ENCODE results near the gene MPZL1. TPM values are rescaled to one million over a fixed set of nuclear protein-coding genes. Genes with fewer than 3 reads are reported as not detected.

MPZL1 gene
- total RNA-seq, 1 experiment from 2014 or later, result 71.7 TPM

DNA sequence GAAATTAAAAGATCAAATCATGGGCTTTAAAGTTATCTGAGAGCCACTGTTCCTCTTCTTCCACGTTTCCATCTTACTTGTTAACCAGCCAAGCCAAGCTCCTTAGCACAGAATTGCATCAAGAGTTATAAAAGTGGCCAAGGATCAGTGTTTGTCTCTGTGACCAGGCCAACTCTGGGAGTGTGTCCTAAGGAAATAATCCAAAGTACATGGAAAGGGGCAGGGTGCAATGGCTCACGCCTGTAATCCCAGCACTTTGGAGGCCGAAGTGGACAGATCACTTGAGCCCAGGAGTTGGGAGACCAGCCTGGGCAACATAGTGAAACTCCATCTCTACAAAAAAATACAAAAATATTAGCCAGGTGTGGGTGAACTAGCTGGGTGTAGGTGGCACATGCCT is 10.0 kb upstream of the MPZL1 start:
- CTCF ChIA-PET, result interaction anchor here (0.5 kb wide), 1 partner anchor 85 kb away, joined by 3 read pairs; no protein-coding TSS in a partner anchor

More for the DNA sequence above, 10.0 kb upstream of the MPZL1 start:
- DNase-seq (ENCODE audit: low spot score) (no peak), ATAC-seq (no peak)
- POLR2A ChIA-PET, result no interaction called here
- H3K4me1 Mint-ChIP-seq, result peaks cover 24% of the 10 kb centered on the region
- no peak overlapping the region for H3K27ac Mint-ChIP-seq
- H3K27me3 Mint-ChIP-seq (ENCODE audit: low read depth), result peaks cover 29% of the 10 kb centered on the region
- H3K9me3 Mint-ChIP-seq, result no peaks in the 10 kb centered on the region
- no peak overlapping the region for H3K4me3 Mint-ChIP-seq
- H3K36me3 Mint-ChIP-seq, result no peaks in the 10 kb centered on the region
- TF ChIP-seq HMGA2 (CRISPR knock-in tag; IDR thresholded peaks at IDR 0.05), result no peak
- no peak for TF ChIP-seq ZNF423 (CRISPR knock-in tag; IDR thresholded peaks at IDR 0.05)
- TF ChIP-seq ATF1 (CRISPR knock-in tag; IDR thresholded peaks at IDR 0.05), result no peak
- TF ChIP-seq, protein P1, sequence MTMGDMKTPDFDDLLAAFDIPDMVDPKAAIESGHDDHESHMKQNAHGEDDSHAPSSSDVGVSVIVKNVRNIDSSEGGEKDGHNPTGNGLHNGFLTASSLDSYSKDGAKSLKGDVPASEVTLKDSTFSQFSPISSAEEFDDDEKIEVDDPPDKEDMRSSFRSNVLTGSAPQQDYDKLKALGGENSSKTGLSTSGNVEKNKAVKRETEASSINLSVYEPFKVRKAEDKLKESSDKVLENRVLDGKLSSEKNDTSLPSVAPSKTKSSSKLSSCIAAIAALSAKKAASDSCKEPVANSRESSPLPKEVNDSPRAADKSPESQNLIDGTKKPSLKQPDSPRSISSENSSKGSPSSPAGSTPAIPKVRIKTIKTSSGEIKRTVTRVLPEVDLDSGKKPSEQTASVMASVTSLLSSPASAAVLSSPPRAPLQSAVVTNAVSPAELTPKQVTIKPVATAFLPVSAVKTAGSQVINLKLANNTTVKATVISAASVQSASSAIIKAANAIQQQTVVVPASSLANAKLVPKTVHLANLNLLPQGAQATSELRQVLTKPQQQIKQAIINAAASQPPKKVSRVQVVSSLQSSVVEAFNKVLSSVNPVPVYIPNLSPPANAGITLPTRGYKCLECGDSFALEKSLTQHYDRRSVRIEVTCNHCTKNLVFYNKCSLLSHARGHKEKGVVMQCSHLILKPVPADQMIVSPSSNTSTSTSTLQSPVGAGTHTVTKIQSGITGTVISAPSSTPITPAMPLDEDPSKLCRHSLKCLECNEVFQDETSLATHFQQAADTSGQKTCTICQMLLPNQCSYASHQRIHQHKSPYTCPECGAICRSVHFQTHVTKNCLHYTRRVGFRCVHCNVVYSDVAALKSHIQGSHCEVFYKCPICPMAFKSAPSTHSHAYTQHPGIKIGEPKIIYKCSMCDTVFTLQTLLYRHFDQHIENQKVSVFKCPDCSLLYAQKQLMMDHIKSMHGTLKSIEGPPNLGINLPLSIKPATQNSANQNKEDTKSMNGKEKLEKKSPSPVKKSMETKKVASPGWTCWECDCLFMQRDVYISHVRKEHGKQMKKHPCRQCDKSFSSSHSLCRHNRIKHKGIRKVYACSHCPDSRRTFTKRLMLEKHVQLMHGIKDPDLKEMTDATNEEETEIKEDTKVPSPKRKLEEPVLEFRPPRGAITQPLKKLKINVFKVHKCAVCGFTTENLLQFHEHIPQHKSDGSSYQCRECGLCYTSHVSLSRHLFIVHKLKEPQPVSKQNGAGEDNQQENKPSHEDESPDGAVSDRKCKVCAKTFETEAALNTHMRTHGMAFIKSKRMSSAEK (CRISPR knock-in tag; IDR thresholded peaks at IDR 0.05; ENCODE audit: borderline replicate concordance), result no peak
- TF ChIP-seq, protein P2, sequence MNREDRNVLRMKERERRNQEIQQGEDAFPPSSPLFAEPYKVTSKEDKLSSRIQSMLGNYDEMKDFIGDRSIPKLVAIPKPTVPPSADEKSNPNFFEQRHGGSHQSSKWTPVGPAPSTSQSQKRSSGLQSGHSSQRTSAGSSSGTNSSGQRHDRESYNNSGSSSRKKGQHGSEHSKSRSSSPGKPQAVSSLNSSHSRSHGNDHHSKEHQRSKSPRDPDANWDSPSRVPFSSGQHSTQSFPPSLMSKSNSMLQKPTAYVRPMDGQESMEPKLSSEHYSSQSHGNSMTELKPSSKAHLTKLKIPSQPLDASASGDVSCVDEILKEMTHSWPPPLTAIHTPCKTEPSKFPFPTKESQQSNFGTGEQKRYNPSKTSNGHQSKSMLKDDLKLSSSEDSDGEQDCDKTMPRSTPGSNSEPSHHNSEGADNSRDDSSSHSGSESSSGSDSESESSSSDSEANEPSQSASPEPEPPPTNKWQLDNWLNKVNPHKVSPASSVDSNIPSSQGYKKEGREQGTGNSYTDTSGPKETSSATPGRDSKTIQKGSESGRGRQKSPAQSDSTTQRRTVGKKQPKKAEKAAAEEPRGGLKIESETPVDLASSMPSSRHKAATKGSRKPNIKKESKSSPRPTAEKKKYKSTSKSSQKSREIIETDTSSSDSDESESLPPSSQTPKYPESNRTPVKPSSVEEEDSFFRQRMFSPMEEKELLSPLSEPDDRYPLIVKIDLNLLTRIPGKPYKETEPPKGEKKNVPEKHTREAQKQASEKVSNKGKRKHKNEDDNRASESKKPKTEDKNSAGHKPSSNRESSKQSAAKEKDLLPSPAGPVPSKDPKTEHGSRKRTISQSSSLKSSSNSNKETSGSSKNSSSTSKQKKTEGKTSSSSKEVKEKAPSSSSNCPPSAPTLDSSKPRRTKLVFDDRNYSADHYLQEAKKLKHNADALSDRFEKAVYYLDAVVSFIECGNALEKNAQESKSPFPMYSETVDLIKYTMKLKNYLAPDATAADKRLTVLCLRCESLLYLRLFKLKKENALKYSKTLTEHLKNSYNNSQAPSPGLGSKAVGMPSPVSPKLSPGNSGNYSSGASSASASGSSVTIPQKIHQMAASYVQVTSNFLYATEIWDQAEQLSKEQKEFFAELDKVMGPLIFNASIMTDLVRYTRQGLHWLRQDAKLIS (CRISPR knock-in tag; IDR thresholded peaks at IDR 0.05; ENCODE audit: borderline replicate concordance), result no peak
- TF ChIP-seq ZNF138 (CRISPR knock-in tag; conservative IDR thresholded peaks at IDR 0.05), result no peak
- no peak for TF ChIP-seq CBFB (CRISPR knock-in tag; IDR thresholded peaks at IDR 0.05; ENCODE audit: low read depth)
- TF ChIP-seq CREB1 (CRISPR knock-in tag; IDR thresholded peaks at IDR 0.05), result no peak
- TF ChIP-seq NR2C2 (CRISPR knock-in tag; IDR thresholded peaks at IDR 0.05), result no peak
- TF ChIP-seq, protein P3, sequence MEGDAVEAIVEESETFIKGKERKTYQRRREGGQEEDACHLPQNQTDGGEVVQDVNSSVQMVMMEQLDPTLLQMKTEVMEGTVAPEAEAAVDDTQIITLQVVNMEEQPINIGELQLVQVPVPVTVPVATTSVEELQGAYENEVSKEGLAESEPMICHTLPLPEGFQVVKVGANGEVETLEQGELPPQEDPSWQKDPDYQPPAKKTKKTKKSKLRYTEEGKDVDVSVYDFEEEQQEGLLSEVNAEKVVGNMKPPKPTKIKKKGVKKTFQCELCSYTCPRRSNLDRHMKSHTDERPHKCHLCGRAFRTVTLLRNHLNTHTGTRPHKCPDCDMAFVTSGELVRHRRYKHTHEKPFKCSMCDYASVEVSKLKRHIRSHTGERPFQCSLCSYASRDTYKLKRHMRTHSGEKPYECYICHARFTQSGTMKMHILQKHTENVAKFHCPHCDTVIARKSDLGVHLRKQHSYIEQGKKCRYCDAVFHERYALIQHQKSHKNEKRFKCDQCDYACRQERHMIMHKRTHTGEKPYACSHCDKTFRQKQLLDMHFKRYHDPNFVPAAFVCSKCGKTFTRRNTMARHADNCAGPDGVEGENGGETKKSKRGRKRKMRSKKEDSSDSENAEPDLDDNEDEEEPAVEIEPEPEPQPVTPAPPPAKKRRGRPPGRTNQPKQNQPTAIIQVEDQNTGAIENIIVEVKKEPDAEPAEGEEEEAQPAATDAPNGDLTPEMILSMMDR (IDR thresholded peaks at IDR 0.05), result no peak
- TF ChIP-seq, protein P4, sequence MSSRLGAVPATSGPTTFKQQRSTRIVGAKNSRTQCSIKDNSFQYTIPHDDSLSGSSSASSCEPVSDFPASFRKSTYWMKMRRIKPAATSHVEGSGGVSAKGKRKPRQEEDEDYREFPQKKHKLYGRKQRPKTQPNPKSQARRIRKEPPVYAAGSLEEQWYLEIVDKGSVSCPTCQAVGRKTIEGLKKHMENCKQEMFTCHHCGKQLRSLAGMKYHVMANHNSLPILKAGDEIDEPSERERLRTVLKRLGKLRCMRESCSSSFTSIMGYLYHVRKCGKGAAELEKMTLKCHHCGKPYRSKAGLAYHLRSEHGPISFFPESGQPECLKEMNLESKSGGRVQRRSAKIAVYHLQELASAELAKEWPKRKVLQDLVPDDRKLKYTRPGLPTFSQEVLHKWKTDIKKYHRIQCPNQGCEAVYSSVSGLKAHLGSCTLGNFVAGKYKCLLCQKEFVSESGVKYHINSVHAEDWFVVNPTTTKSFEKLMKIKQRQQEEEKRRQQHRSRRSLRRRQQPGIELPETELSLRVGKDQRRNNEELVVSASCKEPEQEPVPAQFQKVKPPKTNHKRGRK (CRISPR knock-in tag; IDR thresholded peaks at IDR 0.05; ENCODE audit: borderline replicate concordance), result no peak
- no peak for TF ChIP-seq ZNF263 (CRISPR knock-in tag; IDR thresholded peaks at IDR 0.05; ENCODE audit: low read depth)

Data from WTC11 (cell line).